Activated CD4-positive, alpha-beta T cell treated with anti-CD3 and anti-CD28 coated beads for 36 hours (primary cell): ENCODE results near the gene SNAP25. TPM values are rescaled to one million over a fixed set of nuclear protein-coding genes. Genes with fewer than 3 reads are reported as not detected.

Source experiments
- ATAC-seq: fragments of 200-7000 bp; cut with Tn5 transposase; one replicate; pipeline ENCODE4 v1.10.0; 2021; ENCODE audit warnings: mild to moderate bottlenecking, moderate library complexity
- CTCF ChIA-PET: fragments of 350-600 bp; sonication (Branson Sonifier 250); formaldehyde crosslinking; loops from one replicate; lab custom pipeline; 2021; ENCODE audit warnings: antibody characterized with exemption; lab: Charles Lee
- POLR2A ChIA-PET: fragments of 350-600 bp; sonication (Branson Sonifier 250); formaldehyde crosslinking; loops from one replicate; lab custom pipeline; 2021; ENCODE audit warnings: antibody characterized with exemption, inconsistent platforms; lab: Charles Lee
- DNase-seq: peaks from one replicate; pipeline ENCODE4 v3.0.0-alpha.2; 2020
- H3K27ac Mint-ChIP-seq: one replicate; pipeline ENCODE4 v1.8.0; 2021; ENCODE audit warnings: mixed read lengths
- H3K27me3 Mint-ChIP-seq: one replicate; pipeline ENCODE4 v1.8.0; 2021; ENCODE audit warnings: mixed read lengths
- H3K36me3 Mint-ChIP-seq: one replicate; pipeline ENCODE4 v1.8.0; 2021; ENCODE audit warnings: low read depth, mixed read lengths
- H3K4me1 Mint-ChIP-seq: one replicate; pipeline ENCODE4 v1.8.0; 2021; ENCODE audit warnings: mixed read lengths
- H3K4me3 Mint-ChIP-seq: one replicate; pipeline ENCODE4 v1.8.0; 2021; ENCODE audit warnings: mild to moderate bottlenecking, moderate library complexity, mixed read lengths
- H3K9me3 Mint-ChIP-seq: one replicate; pipeline ENCODE4 v1.8.0; 2021; ENCODE audit warnings: low read depth, mixed read lengths
- intact Hi-C, 2 experiments: fragments of 100-400 bp; cut with DNase I in 1 of 2; cut with micrococcal nuclease in 1 of 2; formaldehyde crosslinking; loops; one replicate each; pipeline versions ENCODE4 v1.14.2 to v1.15.1; 2022 to 2024; cut with DNase I, micrococcal nuclease
- total RNA-seq, 2 experiments: library from RNA; stranded (reverse); gene quantifications; one replicate each; pipeline ENCODE4 v1.2.3, GENCODE V29; 2021

SNAP25 gene
- total RNA-seq, 2 experiments from 2014 or later: 0.18 to 0.27 TPM

DNA sequence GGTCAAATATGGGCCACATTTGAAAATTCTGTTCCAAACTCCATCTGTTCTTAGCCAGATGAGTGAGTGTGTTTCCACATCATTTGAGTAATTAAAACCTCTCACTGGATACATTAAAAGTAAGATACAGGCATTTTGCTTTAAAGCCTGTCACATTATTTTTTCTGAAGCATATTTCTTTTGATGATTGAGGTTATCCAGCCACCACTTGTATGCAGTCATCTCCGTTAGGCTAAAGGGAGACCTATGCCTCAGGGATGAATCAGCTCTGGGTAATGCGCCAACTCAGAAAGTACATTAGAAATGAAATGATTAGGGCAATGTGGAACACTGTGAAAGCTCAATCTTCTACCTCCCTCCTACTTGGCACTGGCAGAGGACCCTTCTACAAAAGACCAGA is 90.7 kb downstream of the SNAP25 start:
- CTCF ChIA-PET: no interaction called here
- no peak for ATAC-seq
- no peaks in the 10 kb centered on the region for H3K9me3 Mint-ChIP-seq

DNA sequence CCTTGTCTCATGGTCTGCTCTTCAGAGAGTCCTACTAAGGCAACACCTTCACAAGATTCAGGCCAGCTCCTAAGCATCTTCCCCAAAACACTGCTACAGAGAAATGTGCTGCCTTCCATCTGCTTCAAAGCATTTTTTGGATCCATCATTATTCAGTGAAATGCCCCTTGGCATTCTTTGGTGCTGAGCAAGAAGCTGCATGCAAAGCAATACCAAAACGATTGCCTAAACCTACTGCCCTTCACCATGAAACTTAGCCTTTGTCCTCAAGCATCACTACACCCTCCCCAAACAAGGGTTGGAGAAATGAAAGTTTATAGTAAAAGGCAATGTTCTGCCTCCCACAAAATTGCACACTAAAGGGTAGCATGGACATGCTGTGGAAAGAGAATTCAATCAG is 93.5 kb downstream of the SNAP25 start:
- no peak overlapping the region for H3K4me3 Mint-ChIP-seq
- H3K27me3 Mint-ChIP-seq: peaks cover 27% of the 10 kb centered on the region
- H3K4me1 Mint-ChIP-seq: peaks cover 1% of the 10 kb centered on the region
- ChIA-PET POLR2A (no interaction called here), CTCF (interaction anchor here (0.6 kb wide), 1 partner anchor 115 kb away, joined by 6 read pairs; no protein-coding TSS in a partner anchor)
- peaks cover 3% of the 10 kb centered on the region for H3K9me3 Mint-ChIP-seq
- ATAC-seq (no peak), DNase-seq (no peak)
- H3K27ac Mint-ChIP-seq: no peak overlapping the region
- intact Hi-C loops: loop anchor here in 1 of 2 experiments (10.0 kb wide), 1 partner anchor 113 kb away; no protein-coding TSS in a partner anchor
- no peaks in the 10 kb centered on the region for H3K36me3 Mint-ChIP-seq

More for the DNA sequence above, 90.7 kb downstream of the SNAP25 start:
- POLR2A ChIA-PET: no interaction called here
- Mint-ChIP-seq H3K27me3 (peaks cover 17% of the 10 kb centered on the region), H3K36me3 (no peaks in the 10 kb centered on the region), H3K4me3 (no peak overlapping the region), H3K27ac (no peak overlapping the region), H3K4me1 (peaks cover 1% of the 10 kb centered on the region)
- intact Hi-C loops: no loop called here
- DNase-seq: no peak

DNA sequence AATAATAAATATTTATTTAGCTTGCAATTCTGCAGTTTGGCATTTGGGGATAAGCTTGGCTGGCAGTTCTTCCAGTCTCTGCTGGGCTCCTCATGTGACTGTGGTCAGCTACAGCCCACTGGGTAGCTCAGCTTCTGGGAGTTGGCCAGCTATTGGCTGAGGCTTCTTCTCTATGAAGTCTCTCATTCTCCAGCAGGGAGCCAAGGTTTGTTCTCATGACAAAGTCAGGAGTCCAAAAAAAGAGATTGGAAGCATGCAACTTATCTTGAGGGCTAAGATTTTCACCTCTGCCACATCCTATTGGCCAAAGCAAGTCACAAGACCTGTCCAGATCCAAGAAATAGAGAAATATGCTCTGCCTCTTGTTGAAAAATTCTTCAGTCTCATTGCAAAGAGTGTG is 94.6 kb downstream of the SNAP25 start:
- H3K27me3 Mint-ChIP-seq: peaks cover 30% of the 10 kb centered on the region
- no peaks in the 10 kb centered on the region for H3K36me3 Mint-ChIP-seq
- no peak for ATAC-seq
- CTCF ChIA-PET: no interaction called here
- no peak overlapping the region for H3K4me3 Mint-ChIP-seq
- no peak for DNase-seq
- intact Hi-C loops: loop anchor here in 1 of 2 experiments (10.0 kb wide), 1 partner anchor 112 kb away; no protein-coding TSS in a partner anchor
- H3K4me1 Mint-ChIP-seq: no peaks in the 10 kb centered on the region
- H3K9me3 Mint-ChIP-seq: peaks cover 3% of the 10 kb centered on the region
- POLR2A ChIA-PET: no interaction called here
- H3K27ac Mint-ChIP-seq: no peak overlapping the region

DNA sequence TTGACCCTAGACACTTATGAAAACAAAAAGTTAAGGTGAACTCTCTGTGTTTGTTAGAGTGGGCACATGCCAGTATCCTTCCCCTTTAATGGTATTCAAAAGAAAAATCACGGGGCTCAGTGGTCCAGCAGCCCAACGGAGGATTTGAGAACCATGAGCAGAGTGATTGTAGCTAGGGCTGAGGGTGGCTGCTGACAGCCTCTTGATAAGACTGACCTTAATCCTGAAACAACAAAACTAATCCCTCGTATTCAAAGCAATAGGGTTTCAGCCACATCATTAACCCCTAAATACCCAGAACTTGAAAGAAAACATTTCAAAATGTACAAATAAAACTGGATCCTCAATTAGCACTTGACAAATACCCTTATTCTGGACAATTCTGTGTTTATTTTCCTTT is 95.1 kb downstream of the SNAP25 start:
- ChIA-PET POLR2A (no interaction called here), CTCF (no interaction called here)
- H3K9me3 Mint-ChIP-seq: peaks cover 3% of the 10 kb centered on the region
- no peaks in the 10 kb centered on the region for H3K36me3 Mint-ChIP-seq
- H3K4me3 Mint-ChIP-seq: no peak overlapping the region
- peaks cover 30% of the 10 kb centered on the region for H3K27me3 Mint-ChIP-seq
- intact Hi-C loops: loop anchor here in 1 of 2 experiments (10.0 kb wide), 1 partner anchor 111 kb away; no protein-coding TSS in a partner anchor
- DNase-seq (no peak), ATAC-seq (no peak)
- no peak overlapping the region for H3K27ac Mint-ChIP-seq
- no peaks in the 10 kb centered on the region for H3K4me1 Mint-ChIP-seq

DNA sequence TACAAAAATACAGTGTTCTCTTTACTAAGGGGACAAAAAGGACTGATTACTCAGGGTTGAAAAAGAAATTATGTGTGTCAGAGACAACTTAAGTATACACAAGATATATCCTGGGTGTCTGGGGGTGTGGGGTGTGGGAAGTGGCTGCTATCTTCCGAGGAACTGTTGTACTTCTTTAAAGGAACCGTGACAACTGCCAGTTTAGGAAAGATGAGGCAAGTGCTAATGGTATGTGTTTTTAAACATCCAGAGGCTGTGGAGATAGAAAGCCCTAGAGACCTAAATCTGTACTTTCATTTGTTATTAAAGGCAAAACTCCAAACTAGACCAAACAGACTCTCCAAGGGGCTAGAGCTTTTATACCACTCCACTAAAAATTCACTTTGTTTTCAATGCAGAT is 95.6 kb downstream of the SNAP25 start:
- H3K4me1 Mint-ChIP-seq: no peaks in the 10 kb centered on the region
- DNase-seq (no peak), ATAC-seq (no peak)
- CTCF ChIA-PET: no interaction called here
- POLR2A ChIA-PET: no interaction called here
- intact Hi-C loops: loop anchor here in 1 of 2 experiments (10.0 kb wide), 1 partner anchor 111 kb away; no protein-coding TSS in a partner anchor
- no peak overlapping the region for H3K4me3 Mint-ChIP-seq
- H3K36me3 Mint-ChIP-seq: no peaks in the 10 kb centered on the region
- H3K27me3 Mint-ChIP-seq: peaks cover 30% of the 10 kb centered on the region
- peaks cover 3% of the 10 kb centered on the region for H3K9me3 Mint-ChIP-seq
- H3K27ac Mint-ChIP-seq: no peak overlapping the region

DNA sequence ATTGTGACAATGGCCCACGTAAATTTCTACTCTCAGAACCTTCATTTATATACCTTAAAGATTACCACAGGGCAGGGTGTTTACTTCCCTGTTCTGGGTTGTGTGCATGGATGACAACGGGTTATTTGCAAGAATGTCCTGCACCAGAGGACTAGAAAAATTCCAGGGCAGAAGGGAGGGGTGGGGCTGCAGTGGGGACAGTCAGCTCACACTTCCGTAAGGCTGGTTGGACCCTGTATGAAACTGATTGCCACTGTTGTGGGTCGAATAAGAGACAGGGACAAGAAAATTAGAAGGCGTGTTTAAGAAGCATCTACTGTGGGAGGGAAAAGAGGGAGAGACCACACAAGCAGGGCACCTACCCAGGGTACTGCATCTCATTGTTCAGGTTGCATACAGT is 96.5 kb downstream of the SNAP25 start:
- no peak overlapping the region for H3K27ac Mint-ChIP-seq
- POLR2A ChIA-PET: no interaction called here
- CTCF ChIA-PET: no interaction called here

DNA sequence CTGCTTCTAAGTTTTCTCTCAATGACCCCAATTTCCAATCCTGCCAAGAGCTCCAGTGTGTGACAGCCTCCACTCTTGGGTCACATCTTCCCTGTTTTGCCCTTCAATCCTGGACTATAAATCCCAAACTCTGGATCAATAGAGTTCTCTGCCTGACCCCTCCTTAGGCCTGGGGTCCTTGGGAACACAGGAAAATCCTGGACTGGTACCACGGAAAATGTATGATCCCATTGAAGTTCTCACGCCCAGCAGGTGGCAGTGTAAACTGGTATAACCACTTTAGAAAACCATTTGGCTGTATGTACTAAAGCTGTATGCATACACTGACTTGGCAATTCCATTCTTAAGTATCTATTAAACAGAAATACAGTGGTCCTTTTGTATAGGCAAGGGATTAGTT is 98.0 kb downstream of the SNAP25 start:
- H3K27ac Mint-ChIP-seq: no peak overlapping the region
- POLR2A ChIA-PET: no interaction called here
- peak; percentile 36 for DNase-seq
- H3K9me3 Mint-ChIP-seq: peaks cover 3% of the 10 kb centered on the region
- no peak for ATAC-seq
- peaks cover 31% of the 10 kb centered on the region for H3K27me3 Mint-ChIP-seq
- no peaks in the 10 kb centered on the region for H3K4me1 Mint-ChIP-seq
- H3K36me3 Mint-ChIP-seq: no peaks in the 10 kb centered on the region
- intact Hi-C loops: loop anchor here (1.0 to 10.0 kb wide), 4 partner anchors 40 to 1226 kb away; no protein-coding TSS in a partner anchor
- H3K4me3 Mint-ChIP-seq: no peak overlapping the region
- CTCF ChIA-PET: interaction anchor here (0.7 to 1.9 kb wide), 5 partner anchors 9 to 118 kb away, joined by 3 to 14 read pairs (median 4); partner anchors contain the start of gene MKKS

More for the DNA sequence above, 96.5 kb downstream of the SNAP25 start:
- H3K9me3 Mint-ChIP-seq: peaks cover 3% of the 10 kb centered on the region
- DNase-seq (no peak), ATAC-seq (no peak)
- H3K27me3 Mint-ChIP-seq: peaks cover 33% of the 10 kb centered on the region
- intact Hi-C loops: loop anchor here (5.0 to 10.0 kb wide), 2 partner anchors 110 to 1227 kb away; no protein-coding TSS in a partner anchor
- no peaks in the 10 kb centered on the region for H3K4me1 Mint-ChIP-seq
- no peaks in the 10 kb centered on the region for H3K36me3 Mint-ChIP-seq
- H3K4me3 Mint-ChIP-seq: no peak overlapping the region

DNA sequence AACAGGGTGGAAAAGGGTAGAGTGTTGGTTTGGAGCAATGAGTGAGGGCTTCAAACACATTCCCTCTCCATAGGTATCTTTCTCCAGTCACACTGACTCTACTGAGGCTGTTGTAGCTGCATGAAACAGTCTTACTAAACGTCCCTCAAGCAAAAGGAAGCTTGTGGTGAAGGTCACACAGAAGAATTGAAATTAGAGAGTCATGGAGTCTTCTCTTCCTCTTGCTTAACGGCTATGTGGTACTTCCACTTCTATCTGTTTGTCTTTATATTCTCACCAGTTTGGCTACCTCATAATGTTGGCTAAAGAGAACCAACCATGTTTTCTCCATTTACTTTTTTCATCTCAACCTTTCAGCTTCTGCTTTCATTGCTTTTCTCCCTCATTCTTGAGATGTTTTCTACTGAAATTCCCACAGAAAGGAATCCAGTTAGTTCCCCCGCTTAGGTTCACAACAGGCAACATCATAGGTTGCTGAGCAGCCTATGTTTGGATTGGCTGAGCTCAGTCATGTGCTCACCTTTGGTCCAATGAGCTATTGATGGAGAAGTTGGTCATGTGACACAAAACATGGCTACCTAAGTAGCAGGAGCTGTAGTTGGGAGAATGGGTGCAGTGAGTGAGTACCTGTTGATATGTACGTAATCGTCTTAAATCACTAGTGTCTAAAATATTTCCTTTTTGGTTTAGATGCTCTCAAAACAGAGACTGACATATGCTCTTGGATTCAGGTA is 99.8 kb downstream of the SNAP25 start:
- no peak overlapping the region for H3K27ac Mint-ChIP-seq
- DNase-seq (no peak), ATAC-seq (no peak)
- peaks cover 25% of the 10 kb centered on the region for H3K27me3 Mint-ChIP-seq
- no peaks in the 10 kb centered on the region for H3K36me3 Mint-ChIP-seq
- no peaks in the 10 kb centered on the region for H3K4me1 Mint-ChIP-seq
- ChIA-PET POLR2A (no interaction called here), CTCF (interaction anchor here (0.8 to 1.1 kb wide), 2 partner anchors 18 to 450 kb away, joined by 3 read pairs; no protein-coding TSS in a partner anchor)
- peaks cover 3% of the 10 kb centered on the region for H3K9me3 Mint-ChIP-seq
- no peak overlapping the region for H3K4me3 Mint-ChIP-seq
- intact Hi-C loops: loop anchor here (5.0 to 10.0 kb wide), 2 partner anchors 106 to 1224 kb away; no protein-coding TSS in a partner anchor

DNA sequence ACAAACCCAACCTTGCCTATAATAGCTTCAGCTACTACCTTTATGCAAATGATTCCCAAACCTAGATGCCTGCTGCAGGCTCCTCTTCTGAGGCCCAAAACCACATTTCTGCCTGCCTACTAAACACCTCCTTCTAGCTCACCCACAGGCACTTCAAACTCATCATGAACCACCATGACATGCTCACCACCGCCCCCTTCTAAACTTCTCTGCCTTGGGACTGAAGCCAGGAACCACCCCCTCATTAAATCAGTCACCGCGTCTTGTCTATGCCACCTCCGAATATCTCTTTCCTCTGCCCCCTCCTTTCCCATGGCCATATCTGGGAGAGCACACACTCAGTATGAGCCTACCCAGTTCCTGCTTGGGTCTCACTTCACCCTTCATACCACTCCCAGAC is 101.2 kb downstream of the SNAP25 start:
- ChIA-PET POLR2A (no interaction called here), CTCF (interaction anchor here (0.7 kb wide), 1 partner anchor 910 kb away, joined by 4 read pairs; no protein-coding TSS in a partner anchor)
- peaks cover 3% of the 10 kb centered on the region for H3K9me3 Mint-ChIP-seq
- H3K4me3 Mint-ChIP-seq: no peak overlapping the region
- intact Hi-C loops: loop anchor here (5.0 to 10.0 kb wide), 2 partner anchors 105 to 1222 kb away; no protein-coding TSS in a partner anchor
- H3K27me3 Mint-ChIP-seq: peaks cover 22% of the 10 kb centered on the region
- ATAC-seq (no peak), DNase-seq (no peak)
- no peak overlapping the region for H3K27ac Mint-ChIP-seq
- no peaks in the 10 kb centered on the region for H3K36me3 Mint-ChIP-seq
- H3K4me1 Mint-ChIP-seq: no peaks in the 10 kb centered on the region

DNA sequence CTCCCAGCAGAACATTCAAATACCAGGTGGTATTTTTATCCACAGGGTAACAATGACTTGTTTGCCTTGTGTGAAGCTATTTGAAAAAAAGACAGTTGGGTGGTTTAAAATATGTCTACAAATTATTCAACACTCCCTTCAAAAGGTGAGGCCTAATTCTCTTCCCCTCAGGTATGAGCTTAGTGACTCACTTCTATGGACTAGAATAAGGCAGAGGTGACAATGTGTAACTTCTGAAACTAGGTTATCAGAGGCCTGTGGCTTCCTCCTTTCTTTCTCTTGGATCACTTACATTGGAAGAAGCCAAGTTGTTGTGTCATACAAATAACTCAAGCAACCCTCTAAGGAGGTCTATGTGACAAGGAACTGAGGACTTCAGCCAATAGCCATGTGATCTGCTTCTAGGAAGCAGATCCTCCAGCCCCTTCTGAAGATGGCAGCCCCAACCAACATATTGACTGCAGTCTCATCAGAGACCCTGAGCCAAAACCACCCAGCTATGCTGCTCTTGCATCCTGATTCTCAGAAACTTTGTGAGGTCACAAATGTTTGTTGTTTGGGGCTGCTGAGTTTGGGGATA is 102.6 kb downstream of the SNAP25 start:
- no peaks in the 10 kb centered on the region for H3K36me3 Mint-ChIP-seq
- DNase-seq: no peak
- H3K27ac Mint-ChIP-seq: no peak overlapping the region
- H3K4me1 Mint-ChIP-seq: no peaks in the 10 kb centered on the region
- CTCF ChIA-PET: interaction anchor here (1.3 kb wide), 1 partner anchor 106 kb away, joined by 4 read pairs; no protein-coding TSS in a partner anchor
- H3K27me3 Mint-ChIP-seq: peaks cover 18% of the 10 kb centered on the region
- H3K9me3 Mint-ChIP-seq: peaks cover 3% of the 10 kb centered on the region
- POLR2A ChIA-PET: no interaction called here
- intact Hi-C loops: no loop called here
- ATAC-seq: no peak
- H3K4me3 Mint-ChIP-seq: no peak overlapping the region

DNA sequence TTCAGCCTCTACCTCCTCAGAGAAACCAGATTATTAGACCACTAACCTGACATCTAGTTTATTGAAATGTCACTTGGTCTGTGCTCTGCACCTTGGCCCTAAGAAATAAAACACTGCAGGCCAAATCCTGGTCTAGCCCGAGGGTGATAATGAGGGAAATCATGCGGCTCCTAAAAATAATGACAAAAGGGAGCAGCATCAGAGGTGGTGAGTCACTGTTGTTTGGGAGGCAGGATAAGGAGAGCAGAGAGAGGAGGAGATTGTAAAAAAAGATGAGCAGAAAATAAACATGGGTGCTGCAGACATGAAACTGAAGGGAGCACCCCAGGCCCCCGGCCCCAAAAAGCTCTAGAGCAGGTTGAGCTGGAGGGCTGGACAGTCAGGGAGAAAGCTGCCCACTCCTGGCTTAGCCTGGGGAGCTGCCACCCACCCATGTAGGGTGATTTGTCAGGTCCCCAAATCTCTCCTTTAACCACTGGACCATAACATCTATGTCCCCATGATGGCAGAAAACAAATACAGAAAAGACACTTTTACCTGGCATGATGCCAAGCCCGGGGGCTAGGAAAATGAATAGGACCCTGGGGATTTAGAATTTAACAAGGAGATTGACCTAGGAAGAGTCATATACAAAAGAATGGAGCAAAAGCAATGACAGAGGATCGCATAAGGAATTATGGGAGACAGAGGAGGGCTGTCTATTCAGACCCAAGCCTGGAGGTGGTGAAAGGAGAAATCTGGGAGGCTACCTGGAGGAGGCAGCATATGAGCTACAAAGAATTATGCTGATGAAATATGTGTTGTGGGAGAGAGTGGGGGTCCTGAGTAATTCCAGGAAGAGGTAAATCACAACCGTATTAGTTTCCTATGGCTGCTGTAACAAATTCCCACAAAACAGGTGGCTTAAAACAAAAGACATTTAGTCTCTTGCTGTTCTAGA is 103.7 kb downstream of the SNAP25 start:
- no peaks in the 10 kb centered on the region for H3K4me1 Mint-ChIP-seq
- H3K9me3 Mint-ChIP-seq: no peaks in the 10 kb centered on the region
- peaks cover 15% of the 10 kb centered on the region for H3K27me3 Mint-ChIP-seq
- no peak overlapping the region for H3K4me3 Mint-ChIP-seq
- H3K36me3 Mint-ChIP-seq: no peaks in the 10 kb centered on the region
- ChIA-PET CTCF (no interaction called here), POLR2A (no interaction called here)
- intact Hi-C loops: no loop called here
- H3K27ac Mint-ChIP-seq: peak overlapping the region; percentile 20
- DNase-seq (no peak), ATAC-seq (no peak)
